HUES6 (cell line): ENCODE data around the gene KCNG1.

Experiments
- H3K27ac ChIP-seq: 2 replicates; pipeline ENCODE4 v1.7.0; 2013; ENCODE audit warnings: low read depth, mild to moderate bottlenecking, low read length, inconsistent platforms
- H3K27me3 ChIP-seq: 2 replicates; pipeline ENCODE4 v1.6.1; 2013; ENCODE audit warnings: low read length; ENCODE audit not compliant: control insufficient read depth, insufficient read depth
- H3K36me3 ChIP-seq: 2 replicates; pipeline ENCODE4 v1.6.1; 2013; ENCODE audit warnings: low read length; ENCODE audit not compliant: control insufficient read depth, insufficient read depth
- H3K4me1 ChIP-seq: 2 replicates; pipeline ENCODE4 v1.6.1; 2013; ENCODE audit warnings: low read length; ENCODE audit not compliant: control insufficient read depth, insufficient read depth
- H3K4me3 ChIP-seq: 2 replicates; pipeline ENCODE4 v1.5.1; 2013; ENCODE audit warnings: low read depth, low read length
- H3K9ac ChIP-seq: one replicate; pipeline ENCODE4 v1.6.1; 2013; ENCODE audit warnings: mild to moderate bottlenecking, low read length
- H3K9me3 ChIP-seq: 2 replicates; pipeline ENCODE4 v1.6.1; 2013; ENCODE audit warnings: low read depth, low read length; ENCODE audit not compliant: control insufficient read depth, insufficient read depth

KCNG1 gene

GRCh38 chr20:51022227-51022802, 592 bp downstream of the KCNG1 start:
- Histone ChIP-seq H3K27me3 (peaks cover 34% of the 10 kb centered on the region), H3K4me3 (peak overlapping the region; percentile 82), H3K4me1 (peaks cover 34% of the 10 kb centered on the region), H3K36me3 (peaks cover 17% of the 10 kb centered on the region; the same call in 1 of the 2 replicates), H3K9me3 (no peaks in the 10 kb centered on the region), H3K9ac (peak overlapping the region; percentile 89), H3K27ac (peak overlapping the region; percentile 77; the same call in 1 of the 2 replicates)

- peak overlapping the region; percentile 82 for H3K4me3 ChIP-seq
- peaks cover 33% of the 10 kb centered on the region for H3K27me3 ChIP-seq
- no peaks in the 10 kb centered on the region for H3K9me3 ChIP-seq
- H3K4me1 ChIP-seq = peaks cover 34% of the 10 kb centered on the region
- no peak overlapping the region; the same call in 1 of the 2 replicates for H3K27ac ChIP-seq
- H3K36me3 ChIP-seq = peaks cover 20% of the 10 kb centered on the region; the same call in 1 of the 2 replicates
- H3K9ac ChIP-seq = peak overlapping the region; percentile 89
Measured at GRCh38 chr20:51021067-51022025, 1.6 kb downstream of the KCNG1 start.

GRCh38 chr20:51020657-51021056, 2.2 kb downstream of the KCNG1 start:
- Histone ChIP-seq H3K9ac (peak overlapping the region; percentile 89), H3K4me3 (peak overlapping the region; percentile 82), H3K27me3 (peaks cover 28% of the 10 kb centered on the region), H3K4me1 (peaks cover 35% of the 10 kb centered on the region), H3K9me3 (no peaks in the 10 kb centered on the region), H3K27ac (no peak overlapping the region), H3K36me3 (peaks cover 20% of the 10 kb centered on the region; the same call in 1 of the 2 replicates)

- peak overlapping the region; percentile 82; the same call in 1 of the 2 replicates for H3K4me3 ChIP-seq
- no peak overlapping the region for H3K27ac ChIP-seq
- peaks cover 28% of the 10 kb centered on the region for H3K27me3 ChIP-seq
- peaks cover 42% of the 10 kb centered on the region for H3K4me1 ChIP-seq
- peaks cover 20% of the 10 kb centered on the region; the same call in 1 of the 2 replicates for H3K36me3 ChIP-seq
- peak overlapping the region; percentile 25 for H3K9ac ChIP-seq
- H3K9me3 ChIP-seq = no peaks in the 10 kb centered on the region
Measured at GRCh38 chr20:51019656-51020592, 3.0 kb downstream of the KCNG1 start.

- Histone ChIP-seq H3K4me1 (peaks cover 51% of the 10 kb centered on the region), H3K27ac (no peak overlapping the region), H3K36me3 (peaks cover 21% of the 10 kb centered on the region; the same call in 1 of the 2 replicates), H3K27me3 (peaks cover 6% of the 10 kb centered on the region), H3K9ac (no peak overlapping the region), H3K9me3 (no peaks in the 10 kb centered on the region), H3K4me3 (no peak overlapping the region)
Measured at GRCh38 chr20:51017251-51017650, 5.7 kb downstream of the KCNG1 start.

- peaks cover 24% of the 10 kb centered on the region; the same call in 1 of the 2 replicates for H3K36me3 ChIP-seq
- H3K9me3 ChIP-seq = no peaks in the 10 kb centered on the region
- H3K27me3 ChIP-seq = no peaks in the 10 kb centered on the region
- H3K4me1 ChIP-seq = peaks cover 45% of the 10 kb centered on the region
- no peak overlapping the region for H3K27ac ChIP-seq
- no peak overlapping the region for H3K4me3 ChIP-seq
- H3K9ac ChIP-seq = no peak overlapping the region
Measured at GRCh38 chr20:51016521-51016920, 6.4 kb downstream of the KCNG1 start.

GRCh38 chr20:51014797-51015722, 7.8 kb downstream of the KCNG1 start:
- Histone ChIP-seq H3K4me3 (no peak overlapping the region), H3K36me3 (peaks cover 30% of the 10 kb centered on the region; the same call in 1 of the 2 replicates), H3K27ac (no peak overlapping the region), H3K9me3 (no peaks in the 10 kb centered on the region), H3K27me3 (no peaks in the 10 kb centered on the region), H3K9ac (no peak overlapping the region), H3K4me1 (peaks cover 30% of the 10 kb centered on the region)

- no peak overlapping the region for H3K4me3 ChIP-seq
- H3K36me3 ChIP-seq = peaks cover 38% of the 10 kb centered on the region
- H3K27me3 ChIP-seq = no peaks in the 10 kb centered on the region
- no peaks in the 10 kb centered on the region for H3K9me3 ChIP-seq
- H3K27ac ChIP-seq = no peak overlapping the region
- no peak overlapping the region for H3K9ac ChIP-seq
- H3K4me1 ChIP-seq = peaks cover 24% of the 10 kb centered on the region
Measured at GRCh38 chr20:51013577-51014330, 9.2 kb downstream of the KCNG1 start.

GRCh38 chr20:51012357-51012756, 10.6 kb downstream of the KCNG1 start:
- H3K4me3 ChIP-seq = no peak overlapping the region
- peaks cover 24% of the 10 kb centered on the region for H3K4me1 ChIP-seq
- no peak overlapping the region for H3K9ac ChIP-seq
- H3K9me3 ChIP-seq = no peaks in the 10 kb centered on the region
- peaks cover 36% of the 10 kb centered on the region for H3K36me3 ChIP-seq
- no peak overlapping the region for H3K27ac ChIP-seq
- no peaks in the 10 kb centered on the region for H3K27me3 ChIP-seq
